Osteoblast (primary cell): Measurements from ENCODE around the gene THSD7A. TPM values are rescaled to one million over a fixed set of nuclear protein-coding genes. Genes with fewer than 3 reads are reported as not detected.

Experiments
- DNase-seq: peaks from one replicate; pipeline ENCODE4 v3.0.0; 2011; ENCODE audit warnings: low spot score, mixed read lengths; ENCODE audit not compliant: insufficient read length; ENCODE audit errors: missing footprints
- H2AFZ ChIP-seq: 2 replicates; pipeline ENCODE4 v1.6.0; 2011; ENCODE audit warnings: mild to moderate bottlenecking, low read length
- H3K27ac ChIP-seq: 2 replicates; pipeline ENCODE4 v1.5.1; 2011; ENCODE audit warnings: mild to moderate bottlenecking, low read depth, low read length, moderate library complexity
- H3K27me3 ChIP-seq: 2 replicates; pipeline ENCODE4 v1.6.0; 2012; ENCODE audit warnings: mild to moderate bottlenecking, control low read depth, inconsistent platforms, low read length, moderate library complexity; ENCODE audit not compliant: insufficient read depth
- H3K36me3 ChIP-seq: 2 replicates; pipeline ENCODE4 v1.5.1; 2011; ENCODE audit warnings: mild to moderate bottlenecking, low read length, control low read depth, moderate library complexity; ENCODE audit not compliant: insufficient read depth
- H3K4me1 ChIP-seq: 2 replicates; pipeline ENCODE4 v1.5.1; 2011; ENCODE audit warnings: mild to moderate bottlenecking, low read length, control low read depth, moderate library complexity; ENCODE audit not compliant: insufficient read depth
- H3K4me2 ChIP-seq: 2 replicates; pipeline ENCODE4 v1.6.0; 2011; ENCODE audit warnings: mild to moderate bottlenecking, low read length; ENCODE audit not compliant: insufficient read depth
- H3K4me3 ChIP-seq: fragments of 200-600 bp; sonication (generic); 3 replicates; pipeline ENCODE4 v1.5.1; 2012; ENCODE audit warnings: mild to moderate bottlenecking, low read length, inconsistent platforms; ENCODE audit not compliant: insufficient read depth
- H3K79me2 ChIP-seq: 2 replicates; pipeline ENCODE4 v1.6.0; 2012; ENCODE audit warnings: mild to moderate bottlenecking, low read length, control low read depth, inconsistent platforms; ENCODE audit not compliant: insufficient read depth
- H3K9me3 ChIP-seq: 2 replicates; pipeline ENCODE4 v1.5.1; 2011; ENCODE audit warnings: low read depth, low read length, control low read depth
- H4K20me1 ChIP-seq: 2 replicates; pipeline ENCODE4 v1.6.0; 2012; ENCODE audit warnings: mild to moderate bottlenecking, low read length, control low read depth; ENCODE audit not compliant: insufficient read depth
- CTCF ChIP-seq: IDR thresholded peaks from 2 replicates; pipeline ENCODE4 v1.5.1; 2011; ENCODE audit warnings: mild to moderate bottlenecking, low read depth, low read length, moderate library complexity; ENCODE audit errors: extremely low read depth
- total RNA-seq: library from RNA; depleted of rRNA; stranded (reverse); fragments of >200 nt; gene quantifications from 2 replicates; pipeline ENCODE4 v1.2.3, GENCODE V29; 2012

The THSD7A gene
- total RNA-seq, 1 donor, result under 0.01 TPM

GRCh38 chr7:11373546-11374142 is 458.4 kb downstream of the THSD7A start:
- Histone ChIP-seq H3K9me3 (no peaks in the 10 kb centered on the region), H4K20me1 (no peaks in the 10 kb centered on the region), H3K36me3 (no peaks in the 10 kb centered on the region), H3K27ac (no peak overlapping the region), H3K4me2 (no peak overlapping the region), H2AFZ (no peak overlapping the region), H3K4me3 (no peak overlapping the region), H3K4me1 (no peaks in the 10 kb centered on the region), H3K79me2 (no peaks in the 10 kb centered on the region), H3K27me3 (no peaks in the 10 kb centered on the region)
- DNase-seq, result no peak
- TF ChIP-seq CTCF, result peak; percentile 44

GRCh38 chr7:11369696-11370095 is 462.3 kb downstream of the THSD7A start:
- no peaks in the 10 kb centered on the region for H3K9me3 ChIP-seq
- H3K4me2 ChIP-seq, result no peak overlapping the region
- H3K79me2 ChIP-seq, result no peaks in the 10 kb centered on the region
- no peak for TF ChIP-seq CTCF
- H4K20me1 ChIP-seq, result no peaks in the 10 kb centered on the region
- H3K27ac ChIP-seq, result no peak overlapping the region
- no peak for DNase-seq
- no peak overlapping the region for H2AFZ ChIP-seq
- no peak overlapping the region for H3K4me3 ChIP-seq
- no peaks in the 10 kb centered on the region for H3K36me3 ChIP-seq
- H3K4me1 ChIP-seq, result no peaks in the 10 kb centered on the region
- H3K27me3 ChIP-seq, result no peaks in the 10 kb centered on the region

- no peaks in the 10 kb centered on the region for H3K4me1 ChIP-seq
- no peak overlapping the region for H3K4me3 ChIP-seq
- H2AFZ ChIP-seq, result no peak overlapping the region
- DNase-seq, result no peak
- TF ChIP-seq CTCF, result no peak
- H3K27ac ChIP-seq, result no peak overlapping the region
- H3K27me3 ChIP-seq, result no peaks in the 10 kb centered on the region
- H3K9me3 ChIP-seq, result no peaks in the 10 kb centered on the region
- H3K79me2 ChIP-seq, result no peaks in the 10 kb centered on the region
- no peaks in the 10 kb centered on the region for H3K36me3 ChIP-seq
- H4K20me1 ChIP-seq, result no peaks in the 10 kb centered on the region
- H3K4me2 ChIP-seq, result no peak overlapping the region
Observed at GRCh38 chr7:11366118-11366517, 465.9 kb downstream of the THSD7A start.

- H3K79me2 ChIP-seq, result no peaks in the 10 kb centered on the region
- no peaks in the 10 kb centered on the region for H4K20me1 ChIP-seq
- no peak overlapping the region for H3K4me3 ChIP-seq
- no peaks in the 10 kb centered on the region for H3K4me1 ChIP-seq
- no peak overlapping the region for H2AFZ ChIP-seq
- no peak overlapping the region for H3K27ac ChIP-seq
- no peaks in the 10 kb centered on the region for H3K27me3 ChIP-seq
- H3K4me2 ChIP-seq, result no peak overlapping the region
- H3K36me3 ChIP-seq, result no peaks in the 10 kb centered on the region
- H3K9me3 ChIP-seq, result no peaks in the 10 kb centered on the region
- no peak for TF ChIP-seq CTCF
- no peak for DNase-seq
Observed at GRCh38 chr7:11358637-11359036, 473.4 kb downstream of the THSD7A start.
